Fibroblast of gingiva (primary cell): ENCODE data around the gene MEGF10.

Experiments
- DNase-seq: peaks from one replicate; pipeline ENCODE4 v3.0.0-alpha.2; 2011; ENCODE audit warnings: low read depth

Gene MEGF10

DNA sequence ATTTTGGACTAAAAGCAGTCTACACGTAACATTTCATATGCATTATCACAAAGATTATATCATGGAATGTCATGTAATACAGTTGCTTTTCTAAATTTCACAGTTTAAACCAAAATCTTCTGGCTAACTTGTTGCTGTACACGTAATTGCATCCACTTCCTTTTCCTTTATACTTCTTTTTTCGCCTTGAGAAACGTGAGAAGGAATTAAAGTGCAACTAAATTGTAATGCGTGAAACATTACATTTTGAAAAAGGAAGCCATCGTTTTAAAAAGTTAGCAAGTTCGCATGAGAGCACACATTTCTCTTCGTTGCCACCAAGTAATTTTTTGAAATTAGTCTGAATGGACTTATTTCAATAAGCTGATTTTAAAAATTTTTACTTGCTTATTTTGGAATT, 80.0 kb downstream of the MEGF10 start:
- DNase-seq = no peak

DNA sequence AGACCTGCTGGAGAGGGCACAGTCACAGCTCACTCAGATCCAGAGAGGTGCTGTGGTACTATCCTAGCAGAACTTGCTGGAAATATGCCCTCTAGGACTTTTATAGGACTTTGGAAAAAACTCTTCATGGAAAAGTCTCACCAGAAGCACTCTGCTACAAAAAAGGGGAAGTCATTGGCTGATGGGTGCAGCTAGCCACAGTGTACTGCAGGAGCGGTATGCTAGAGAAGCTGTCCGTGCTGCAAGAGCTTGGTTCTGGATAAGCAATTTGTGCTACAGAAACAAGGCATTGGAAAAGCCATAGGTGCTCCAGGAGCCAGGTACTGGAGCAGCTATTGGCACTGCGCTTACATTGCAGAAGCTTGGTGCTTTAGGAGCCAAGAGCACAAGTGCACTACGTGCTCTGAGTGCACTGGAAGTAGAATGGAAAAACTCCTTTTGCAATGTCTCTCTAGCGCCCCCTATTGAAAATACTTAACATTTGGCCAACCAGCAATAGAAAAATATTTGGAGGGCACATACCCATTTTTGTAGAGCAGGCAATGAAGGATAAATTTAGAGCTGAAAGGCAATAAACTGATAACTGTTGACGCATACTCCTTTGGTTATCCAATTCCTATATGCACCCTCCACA, 83.4 kb downstream of the MEGF10 start:
- no peak for DNase-seq

DNA sequence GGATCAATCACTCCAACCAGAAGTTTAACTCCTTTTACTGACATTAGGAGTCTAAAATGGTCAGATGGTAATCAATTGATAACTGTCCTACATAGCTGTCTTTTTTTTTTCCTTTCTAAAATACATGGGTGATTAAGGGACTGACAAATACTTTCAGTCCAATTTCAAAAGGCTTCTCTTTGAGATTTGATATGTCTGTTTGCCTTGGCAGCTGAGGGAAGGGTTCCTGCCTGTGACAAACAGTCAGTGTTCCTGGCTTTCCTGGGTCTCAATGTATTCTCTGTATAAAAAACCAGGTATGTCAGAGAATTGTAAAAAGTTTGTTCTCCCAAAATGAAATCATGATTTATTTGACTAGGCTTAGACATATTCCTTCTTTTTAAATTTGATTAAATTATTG, 84.5 kb downstream of the MEGF10 start:
- no peak for DNase-seq

DNA sequence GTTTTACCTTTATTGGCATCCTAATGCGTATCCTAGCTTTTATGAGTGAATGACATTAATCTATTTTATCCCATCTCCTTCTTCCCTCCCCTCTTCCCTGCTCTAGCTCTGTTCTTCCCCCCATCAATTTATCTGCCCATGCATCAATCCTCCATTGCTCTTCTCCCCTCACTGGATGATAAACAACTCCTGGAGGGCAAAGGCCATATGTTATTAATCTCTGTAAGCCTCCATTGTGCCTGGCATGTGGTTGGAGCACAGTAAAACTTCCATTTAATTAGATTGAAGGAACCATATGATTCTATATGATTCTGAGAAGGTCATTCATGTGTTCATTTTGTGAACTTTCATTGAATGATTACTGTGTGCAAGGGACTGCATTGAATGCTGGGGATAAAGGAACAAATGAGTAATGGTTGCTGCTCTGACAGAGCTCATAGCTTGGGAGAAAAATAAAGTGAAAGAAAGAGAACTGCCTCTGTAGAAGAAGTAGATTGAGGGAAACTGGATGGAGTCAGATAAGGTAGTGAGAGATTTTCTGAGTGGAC, 85.0 kb downstream of the MEGF10 start:
- no peak for DNase-seq

DNA sequence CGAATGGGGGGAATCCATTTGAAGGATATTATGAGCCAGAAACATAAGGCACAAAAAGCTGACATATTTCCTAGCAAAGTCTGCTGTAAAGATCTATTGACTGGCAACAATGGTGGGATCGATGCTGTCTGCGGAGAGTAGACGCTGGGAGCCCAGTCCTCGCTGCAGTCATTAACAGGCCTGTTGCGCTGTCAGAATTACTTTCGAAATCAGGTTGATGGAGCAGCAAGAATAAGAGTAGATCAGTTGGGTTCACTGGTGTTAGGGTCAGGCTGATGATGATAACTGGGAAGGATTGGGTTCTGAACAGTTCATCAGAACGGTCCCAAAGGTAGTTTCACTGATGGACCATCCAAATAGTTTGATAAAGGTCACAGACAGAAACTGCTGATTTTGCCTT, 87.1 kb downstream of the MEGF10 start:
- DNase-seq = no peak

DNA sequence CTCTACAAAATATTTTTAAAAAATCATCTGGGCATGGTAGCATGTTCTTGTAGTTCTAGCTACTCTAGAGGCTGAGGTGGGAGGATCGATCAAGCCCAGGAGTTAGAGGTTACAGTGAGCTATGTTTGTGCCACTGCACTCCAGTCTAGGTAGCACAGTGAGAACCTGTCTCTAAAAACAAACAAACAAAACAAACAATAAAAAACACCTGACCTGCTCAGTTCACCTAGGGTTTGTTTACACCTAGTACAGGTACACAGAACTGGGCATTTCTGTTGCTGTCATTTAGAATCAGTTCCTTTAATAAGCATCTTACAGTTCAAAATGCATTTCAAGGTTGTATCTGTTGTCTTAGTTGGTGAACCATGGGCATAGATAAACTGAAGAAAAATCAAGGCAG, 95.3 kb downstream of the MEGF10 start:
- DNase-seq = no peak

DNA sequence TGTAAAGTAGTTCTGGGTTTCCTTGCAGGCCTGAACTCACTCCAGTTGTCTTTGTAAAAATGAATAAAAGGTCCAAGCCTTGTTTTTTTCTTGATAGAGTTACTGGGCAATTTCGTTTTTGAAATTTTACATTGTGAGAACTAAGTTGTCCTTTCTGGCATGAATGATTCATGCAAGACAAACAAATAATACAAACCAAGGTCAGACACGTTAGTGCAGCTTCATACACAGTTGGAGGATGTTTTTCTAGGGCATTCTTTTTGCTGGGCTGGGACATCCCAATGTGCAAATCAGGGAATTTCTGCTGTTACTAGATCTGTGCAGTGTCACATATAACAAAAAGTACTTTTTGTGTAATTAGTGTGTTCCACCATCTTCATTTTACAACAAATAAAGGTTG, 96.0 kb downstream of the MEGF10 start:
- peak; percentile 77 for DNase-seq

DNA sequence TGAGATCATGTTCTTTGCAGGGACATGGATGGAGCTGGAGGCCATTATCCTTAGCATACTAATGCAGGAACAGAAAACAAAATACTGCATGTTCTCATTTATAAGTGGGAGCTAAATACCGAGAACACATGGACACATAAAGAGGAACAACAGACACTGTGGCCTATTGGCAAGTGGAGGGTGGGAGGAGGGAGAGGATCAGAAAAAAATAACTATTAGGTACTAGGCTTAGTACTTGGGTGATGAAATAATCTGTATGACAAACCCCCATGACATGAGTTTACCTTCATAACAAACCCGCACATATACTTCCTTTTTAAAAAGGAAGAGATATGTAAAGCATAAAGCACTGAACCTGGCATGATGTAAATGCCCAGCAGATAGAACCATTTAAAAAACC, 99.0 kb downstream of the MEGF10 start:
- no peak for DNase-seq

DNA sequence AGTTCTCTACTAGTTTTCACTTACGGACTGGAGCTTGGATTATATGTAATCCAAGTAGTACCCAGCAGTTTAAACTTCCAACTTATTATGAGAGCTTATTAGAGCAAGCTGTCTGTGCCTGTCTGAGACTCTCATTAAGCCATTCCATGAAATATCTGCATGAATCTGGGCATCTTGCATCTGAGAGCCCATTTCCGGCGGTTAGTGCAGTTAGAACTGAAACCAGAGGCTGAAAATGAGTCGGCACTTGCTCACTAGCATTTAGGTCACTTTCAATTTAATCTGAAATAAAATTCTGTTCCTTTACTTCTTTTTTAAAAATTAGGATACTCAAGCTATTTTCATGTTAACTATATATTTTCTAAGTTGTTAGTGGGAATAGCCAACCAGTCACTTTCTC, 102.2 kb downstream of the MEGF10 start:
- DNase-seq = no peak

DNA sequence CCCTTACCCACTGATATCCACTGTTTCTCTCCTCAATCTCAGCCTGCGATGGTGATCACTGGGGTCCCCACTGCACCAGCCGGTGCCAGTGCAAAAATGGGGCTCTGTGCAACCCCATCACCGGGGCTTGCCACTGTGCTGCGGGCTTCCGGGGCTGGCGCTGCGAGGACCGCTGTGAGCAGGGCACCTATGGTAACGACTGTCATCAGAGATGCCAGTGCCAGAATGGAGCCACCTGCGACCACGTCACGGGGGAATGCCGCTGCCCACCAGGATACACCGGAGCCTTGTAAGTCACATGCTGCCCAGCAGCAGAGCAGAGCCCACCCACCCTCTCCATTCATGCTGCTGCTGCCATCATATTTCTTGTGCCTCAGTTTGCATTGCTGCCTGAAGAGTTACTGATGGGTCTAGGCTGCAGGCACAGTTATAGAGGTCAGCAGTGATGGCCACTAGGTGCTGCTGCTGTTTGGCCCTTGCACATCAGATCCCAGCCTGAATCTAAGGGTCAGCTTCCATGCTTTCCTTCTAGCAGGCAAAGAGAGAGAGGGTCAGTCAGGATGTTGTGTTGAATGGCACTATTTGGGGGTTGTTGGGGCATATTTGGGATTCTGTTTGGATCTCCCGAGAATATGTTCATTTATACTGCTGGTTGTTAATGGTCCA, 106.0 kb downstream of the MEGF10 start:
- DNase-seq = no peak

DNA sequence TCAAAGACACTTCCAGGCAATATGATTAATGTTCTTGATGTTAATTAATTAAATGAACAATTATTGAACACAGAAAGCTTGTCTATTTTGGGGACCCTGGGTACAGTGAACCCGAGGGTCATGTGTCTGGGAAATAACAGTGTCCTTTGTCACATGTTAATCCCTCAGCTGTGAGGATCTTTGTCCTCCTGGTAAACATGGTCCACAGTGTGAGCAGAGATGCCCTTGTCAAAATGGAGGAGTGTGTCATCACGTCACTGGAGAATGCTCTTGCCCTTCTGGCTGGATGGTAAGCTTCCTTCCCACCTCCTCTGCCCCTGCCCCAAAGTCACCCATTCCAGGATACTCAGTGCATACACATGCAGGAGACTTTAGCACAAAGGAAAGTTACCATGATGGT, 107.9 kb downstream of the MEGF10 start:
- DNase-seq = no peak

DNA sequence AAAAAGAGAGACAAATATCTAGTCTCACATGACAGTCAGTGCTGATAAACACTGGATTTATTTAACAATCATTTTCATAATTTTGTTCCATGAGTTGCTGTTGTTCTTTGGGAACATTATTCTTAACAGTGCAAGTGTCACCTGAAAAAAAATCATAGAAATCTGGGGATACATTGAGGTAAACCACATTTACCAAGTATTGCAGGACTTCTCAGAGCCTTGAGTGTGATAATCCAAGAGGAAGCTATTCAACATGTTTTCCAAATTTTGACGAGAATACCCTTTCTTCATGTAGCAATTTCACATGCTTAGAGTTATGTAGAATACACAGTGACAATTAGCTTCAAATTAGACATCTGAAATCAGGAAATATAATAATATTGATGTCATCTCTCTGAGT, 108.5 kb downstream of the MEGF10 start:
- DNase-seq = no peak

DNA sequence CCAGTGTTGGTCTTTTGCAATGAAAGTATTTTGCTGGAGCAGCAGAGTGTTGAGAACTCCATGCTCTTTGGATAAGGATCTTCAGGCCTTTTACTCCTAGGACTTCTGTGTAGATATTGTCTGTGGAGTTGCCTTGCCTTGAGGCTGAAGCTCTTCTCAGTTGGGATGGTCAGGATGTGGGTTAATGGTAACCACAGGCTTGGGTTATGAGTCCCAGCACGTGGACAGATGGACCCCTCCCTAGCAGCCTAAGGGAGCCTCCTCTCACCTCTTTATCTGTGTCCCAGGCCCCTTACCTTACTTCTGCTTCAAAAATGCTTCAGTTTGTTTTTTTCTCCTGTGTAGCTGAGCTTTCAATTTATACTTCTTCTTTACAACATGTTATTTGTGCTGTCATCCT, 109.9 kb downstream of the MEGF10 start:
- no peak for DNase-seq

DNA sequence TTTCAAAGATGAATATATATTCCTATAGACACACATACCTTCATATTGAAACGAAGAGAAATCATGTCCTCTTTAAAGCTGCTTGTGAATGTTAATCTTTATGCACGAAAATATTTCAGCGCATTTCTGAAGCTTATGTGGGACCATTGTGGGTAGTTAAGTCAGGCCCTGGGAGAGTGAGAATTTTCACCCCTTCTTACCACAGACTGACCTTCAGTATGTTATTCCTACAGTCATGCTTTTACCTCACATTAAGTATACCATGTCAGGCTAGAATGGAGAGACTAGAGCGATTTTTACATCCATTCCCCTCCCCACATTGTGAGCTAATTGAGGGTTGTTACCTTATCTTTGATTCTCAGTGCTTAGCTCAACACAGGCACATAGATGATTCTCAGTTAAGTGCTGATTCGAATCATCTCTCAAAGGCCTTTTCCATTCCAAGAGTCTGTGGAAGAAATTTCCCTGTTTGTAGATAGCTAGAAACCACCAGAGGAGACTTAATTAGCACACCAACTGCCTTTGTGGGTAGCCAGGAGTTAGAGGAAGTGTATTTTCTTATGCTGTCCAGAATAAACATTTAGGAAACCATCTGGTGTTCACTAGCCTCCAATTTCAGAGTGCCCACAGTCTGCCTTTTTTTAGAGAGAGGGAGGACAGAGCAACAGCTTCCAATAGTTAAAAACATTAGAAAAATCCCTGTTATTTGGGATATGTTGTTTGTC, 110.5 kb downstream of the MEGF10 start:
- peak; percentile 39 for DNase-seq

DNA sequence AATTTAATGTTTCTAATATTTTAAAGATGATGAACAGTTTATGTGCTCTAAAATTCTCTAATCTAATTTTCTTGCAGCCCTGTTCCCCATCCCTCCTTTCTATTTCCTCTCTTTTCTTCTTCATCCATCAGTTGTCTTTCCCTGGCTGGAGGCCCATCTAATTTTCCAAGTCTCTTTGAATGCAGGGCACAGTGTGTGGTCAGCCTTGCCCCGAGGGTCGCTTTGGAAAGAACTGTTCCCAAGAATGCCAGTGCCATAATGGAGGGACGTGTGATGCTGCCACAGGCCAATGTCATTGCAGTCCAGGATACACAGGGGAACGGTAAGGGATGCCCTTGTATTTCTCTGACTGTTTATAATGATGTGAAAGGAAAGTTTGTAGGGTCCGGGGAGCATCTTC, 111.8 kb downstream of the MEGF10 start:
- no peak for DNase-seq

DNA sequence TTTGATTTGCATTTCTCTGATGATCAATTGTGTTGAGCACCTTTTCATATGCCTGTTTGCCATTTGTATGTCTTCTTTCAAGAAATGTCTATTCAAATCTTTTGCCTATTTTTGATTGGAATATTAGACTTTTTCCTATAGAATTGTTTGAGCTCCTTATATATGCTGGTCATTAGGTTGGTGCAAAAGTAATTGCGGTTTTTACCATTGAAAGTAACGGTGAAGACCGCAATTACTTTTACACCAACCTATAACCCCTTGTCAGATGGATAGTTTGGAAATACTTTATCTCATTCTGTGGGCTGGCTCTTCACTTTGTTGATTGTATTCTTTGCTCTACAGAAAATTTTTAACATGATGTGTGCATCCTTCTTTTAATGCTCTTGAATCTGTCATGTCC, 113.6 kb downstream of the MEGF10 start:
- DNase-seq = no peak

DNA sequence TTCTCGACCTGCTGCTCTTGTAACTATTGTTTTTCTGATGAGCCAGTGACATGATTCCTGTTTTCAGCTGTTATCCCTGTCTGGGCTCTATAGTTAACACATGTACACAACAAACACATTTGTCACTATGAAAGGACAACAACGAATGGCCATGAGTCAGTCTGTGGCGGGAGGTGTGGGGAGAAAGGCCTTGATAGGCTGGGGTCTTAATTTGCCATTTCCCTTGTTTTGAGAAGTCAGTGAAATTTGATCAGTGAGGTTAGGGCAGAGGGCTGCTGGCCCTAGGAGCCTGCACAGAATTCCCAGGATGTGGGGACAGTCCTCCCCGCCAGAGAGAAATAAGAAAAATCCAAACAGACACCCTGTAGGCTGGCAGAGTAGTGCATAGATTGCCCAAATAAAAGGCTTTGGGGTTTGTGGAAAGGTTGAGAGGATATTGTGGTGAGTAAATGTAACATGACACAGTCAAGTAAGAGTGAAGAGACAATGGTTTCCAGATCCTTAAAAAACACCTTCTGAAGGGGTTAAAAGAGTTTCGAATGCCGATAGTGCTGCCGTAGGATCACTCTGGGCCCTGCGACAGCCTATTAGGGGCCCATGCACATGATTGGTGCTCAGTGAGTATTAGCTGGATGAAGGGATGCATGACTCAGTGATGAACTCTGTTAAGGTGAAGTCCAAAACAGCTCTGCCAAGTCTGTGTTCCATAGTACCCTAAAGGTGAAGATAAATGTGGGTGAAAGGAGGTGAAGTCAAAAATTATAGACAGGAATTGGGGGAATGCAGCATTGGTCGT, 115.9 kb downstream of the MEGF10 start:
- DNase-seq = no peak

DNA sequence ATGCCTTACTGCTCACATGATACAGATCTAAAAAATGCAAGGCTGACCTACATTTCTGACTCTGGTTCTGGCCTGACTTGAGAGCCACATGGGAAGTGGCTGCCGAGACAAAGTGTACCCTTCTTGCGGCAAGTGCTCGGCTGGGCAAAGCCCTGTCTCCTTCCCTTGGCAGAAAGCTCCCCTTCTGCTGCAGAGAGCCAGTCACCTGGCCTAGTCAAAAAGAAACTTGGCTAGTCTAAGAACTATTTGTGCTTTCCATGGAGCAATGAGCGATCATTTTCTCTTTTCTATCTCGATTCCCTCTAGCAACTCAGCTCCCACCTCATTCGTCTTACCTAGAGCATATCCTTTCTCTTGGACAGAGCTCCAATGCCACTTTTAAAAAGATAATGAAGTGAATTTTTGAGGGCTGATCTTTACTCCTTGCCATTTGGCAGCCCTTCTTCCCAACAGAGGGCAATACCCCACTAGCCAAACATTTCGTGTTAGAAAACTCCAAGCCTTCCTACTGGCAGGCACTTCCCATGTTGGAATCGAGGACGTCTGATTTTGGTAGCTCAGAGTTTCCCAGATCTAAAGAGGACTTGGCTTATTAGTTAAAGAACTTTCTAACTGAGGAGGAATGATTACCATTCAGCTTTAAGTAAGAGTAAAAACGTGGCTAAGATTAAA, 118.8 kb downstream of the MEGF10 start:
- DNase-seq = peak; percentile 23

DNA sequence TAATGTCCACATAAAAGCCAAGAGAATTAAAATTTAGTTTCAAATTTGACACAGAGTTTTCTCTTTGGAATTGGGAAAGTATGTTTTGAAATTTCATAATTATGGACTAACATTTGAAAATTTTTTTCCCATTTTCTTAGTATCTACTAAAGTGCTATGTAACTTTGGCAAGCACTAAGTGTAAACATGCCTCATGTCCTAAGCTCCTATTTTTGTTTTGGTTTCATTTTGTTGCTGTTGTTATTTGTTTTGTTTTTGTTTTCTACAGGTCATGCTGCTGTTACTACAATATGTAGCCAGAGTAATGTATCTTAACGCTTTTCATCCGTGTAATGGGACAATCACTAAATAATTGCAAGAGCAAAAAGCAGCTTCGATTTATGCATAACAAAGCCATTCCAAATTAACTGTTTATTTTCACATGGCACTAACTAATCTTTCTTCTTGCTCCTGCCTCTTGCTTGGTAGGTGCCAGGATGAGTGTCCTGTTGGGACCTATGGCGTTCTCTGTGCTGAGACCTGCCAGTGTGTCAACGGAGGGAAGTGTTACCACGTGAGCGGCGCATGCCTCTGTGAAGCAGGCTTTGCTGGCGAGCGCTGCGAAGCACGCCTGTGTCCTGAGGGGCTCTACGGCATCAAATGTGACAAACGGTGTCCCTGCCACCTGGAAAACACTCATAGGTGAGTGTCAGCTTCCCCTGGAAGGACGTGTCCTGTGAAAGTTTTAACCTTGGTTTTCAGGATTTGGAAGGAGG, 119.5 kb downstream of the MEGF10 start:
- no peak for DNase-seq

DNA sequence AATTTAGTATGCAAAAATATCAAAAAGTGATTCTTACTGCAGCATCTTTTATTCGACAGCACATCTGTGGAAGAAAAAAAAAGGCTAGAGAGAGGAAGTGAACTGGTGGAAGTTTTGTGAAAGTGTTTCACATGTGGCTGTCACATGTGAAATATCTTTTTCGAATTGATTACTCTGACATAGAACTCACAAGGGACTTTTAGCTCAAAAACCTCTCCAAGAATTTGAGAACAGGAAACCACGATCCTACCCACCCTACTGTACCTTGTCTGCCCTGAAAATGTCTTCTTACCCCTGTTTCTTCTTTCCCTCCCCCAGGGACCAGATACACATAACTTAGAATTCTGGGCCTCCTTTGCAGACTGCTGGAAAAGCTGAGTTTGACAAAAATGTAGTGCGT, 120.4 kb downstream of the MEGF10 start:
- no peak for DNase-seq

DNA sequence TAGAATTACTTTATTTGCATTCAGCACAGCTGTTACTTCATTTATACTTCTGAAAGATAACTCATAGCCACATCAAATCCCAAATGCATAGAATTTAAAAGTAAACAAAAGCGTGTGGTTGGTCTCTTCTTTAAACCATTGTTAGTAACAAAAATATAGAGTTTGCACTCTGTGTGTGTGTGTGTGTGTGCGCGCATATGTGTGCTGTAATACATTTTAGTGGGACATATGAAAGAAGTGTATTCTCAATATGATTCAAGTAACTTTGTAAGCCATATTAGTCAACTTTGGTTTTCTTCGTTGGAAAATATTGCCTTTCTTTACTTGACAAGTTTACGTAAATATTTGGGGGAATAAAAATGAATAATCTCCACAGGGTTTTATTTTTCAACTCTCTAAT, 120.8 kb downstream of the MEGF10 start:
- DNase-seq = no peak
